Measurements from ENCODE around the gene USP24. TPM values are rescaled to one million over a fixed set of nuclear protein-coding genes. Genes with fewer than 3 reads are reported as not detected.
A peak's percentile ranks its signal among the peaks of the same experiment; 100 is the strongest.

The USP24 gene
- total RNA-seq, 2 donors from 2014 or later = 29.0 to 36.2 TPM

DNA sequence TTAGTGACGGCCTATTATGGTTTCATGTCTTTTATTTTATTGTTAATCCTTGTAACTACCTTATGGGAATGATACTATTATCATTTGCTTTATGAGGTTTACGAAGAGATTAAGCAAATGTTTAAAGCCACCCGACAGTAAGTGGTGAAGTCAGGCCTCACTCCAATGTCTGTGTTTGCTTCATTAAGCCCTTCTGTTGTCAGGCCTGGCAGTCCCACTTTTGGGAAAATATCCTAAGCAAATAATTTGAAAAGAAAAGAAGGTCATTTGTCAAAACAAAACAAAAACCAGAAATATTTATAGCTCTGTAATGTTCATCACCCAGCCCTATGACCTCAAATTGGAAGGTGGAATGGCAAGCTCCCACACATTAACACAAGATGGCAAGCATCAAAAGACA lies 40.7 kb upstream of the USP24 start:
- DNase-seq (ENCODE audit: low spot score) = no peak
- Histone ChIP-seq H3K4me3 (no peak overlapping the region), H3K9me3 (no peaks in the 10 kb centered on the region), H3K36me3 (no peaks in the 10 kb centered on the region), H3K27me3 (no peaks in the 10 kb centered on the region), H3K4me1 (no peaks in the 10 kb centered on the region), H3K27ac (no peak overlapping the region)
- TF ChIP-seq, protein P1, sequence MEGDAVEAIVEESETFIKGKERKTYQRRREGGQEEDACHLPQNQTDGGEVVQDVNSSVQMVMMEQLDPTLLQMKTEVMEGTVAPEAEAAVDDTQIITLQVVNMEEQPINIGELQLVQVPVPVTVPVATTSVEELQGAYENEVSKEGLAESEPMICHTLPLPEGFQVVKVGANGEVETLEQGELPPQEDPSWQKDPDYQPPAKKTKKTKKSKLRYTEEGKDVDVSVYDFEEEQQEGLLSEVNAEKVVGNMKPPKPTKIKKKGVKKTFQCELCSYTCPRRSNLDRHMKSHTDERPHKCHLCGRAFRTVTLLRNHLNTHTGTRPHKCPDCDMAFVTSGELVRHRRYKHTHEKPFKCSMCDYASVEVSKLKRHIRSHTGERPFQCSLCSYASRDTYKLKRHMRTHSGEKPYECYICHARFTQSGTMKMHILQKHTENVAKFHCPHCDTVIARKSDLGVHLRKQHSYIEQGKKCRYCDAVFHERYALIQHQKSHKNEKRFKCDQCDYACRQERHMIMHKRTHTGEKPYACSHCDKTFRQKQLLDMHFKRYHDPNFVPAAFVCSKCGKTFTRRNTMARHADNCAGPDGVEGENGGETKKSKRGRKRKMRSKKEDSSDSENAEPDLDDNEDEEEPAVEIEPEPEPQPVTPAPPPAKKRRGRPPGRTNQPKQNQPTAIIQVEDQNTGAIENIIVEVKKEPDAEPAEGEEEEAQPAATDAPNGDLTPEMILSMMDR (IDR thresholded peaks at IDR 0.05) = no peak

DNA sequence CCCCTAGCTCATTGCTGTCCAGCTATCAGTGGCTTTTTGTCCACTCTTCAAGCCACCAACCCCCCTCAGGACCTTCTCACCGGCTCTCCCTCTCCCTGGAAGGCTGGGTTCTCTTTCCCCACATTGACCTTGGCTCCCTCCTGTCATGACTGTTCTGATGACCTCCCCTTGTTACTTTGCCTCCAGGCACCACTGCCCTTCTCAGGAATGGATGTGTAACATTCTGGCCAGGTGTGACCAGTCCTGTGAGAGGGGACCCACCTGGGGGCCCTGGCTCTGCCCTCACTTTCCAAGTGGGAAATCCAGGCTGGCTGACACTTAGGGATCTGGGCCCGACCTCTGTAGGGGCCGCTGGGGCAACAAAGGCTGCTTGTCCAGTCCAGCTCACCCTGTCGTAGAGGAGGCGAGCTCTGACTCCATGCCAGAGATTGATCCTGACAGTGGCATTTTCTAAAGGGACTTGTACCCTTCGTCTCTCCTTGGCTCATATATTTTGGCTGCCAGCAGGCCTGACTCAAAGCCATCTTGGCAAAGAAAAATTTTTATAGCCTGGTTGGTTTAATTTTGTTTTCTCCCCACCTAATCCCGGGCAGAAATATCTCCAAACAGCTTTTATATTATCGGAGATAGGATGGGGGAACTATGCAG lies 37.9 kb upstream of the USP24 start:
- H3K27me3 ChIP-seq = no peaks in the 10 kb centered on the region
- no peaks in the 10 kb centered on the region for H3K9me3 ChIP-seq
- no peak for DNase-seq (ENCODE audit: low spot score)
- no peaks in the 10 kb centered on the region for H3K4me1 ChIP-seq
- no peak overlapping the region for H3K4me3 ChIP-seq
- H3K36me3 ChIP-seq = no peaks in the 10 kb centered on the region
- H3K27ac ChIP-seq = peak overlapping the region; percentile 9 to 63
- TF ChIP-seq, protein P1 (IDR thresholded peaks at IDR 0.05) = no peak

DNA sequence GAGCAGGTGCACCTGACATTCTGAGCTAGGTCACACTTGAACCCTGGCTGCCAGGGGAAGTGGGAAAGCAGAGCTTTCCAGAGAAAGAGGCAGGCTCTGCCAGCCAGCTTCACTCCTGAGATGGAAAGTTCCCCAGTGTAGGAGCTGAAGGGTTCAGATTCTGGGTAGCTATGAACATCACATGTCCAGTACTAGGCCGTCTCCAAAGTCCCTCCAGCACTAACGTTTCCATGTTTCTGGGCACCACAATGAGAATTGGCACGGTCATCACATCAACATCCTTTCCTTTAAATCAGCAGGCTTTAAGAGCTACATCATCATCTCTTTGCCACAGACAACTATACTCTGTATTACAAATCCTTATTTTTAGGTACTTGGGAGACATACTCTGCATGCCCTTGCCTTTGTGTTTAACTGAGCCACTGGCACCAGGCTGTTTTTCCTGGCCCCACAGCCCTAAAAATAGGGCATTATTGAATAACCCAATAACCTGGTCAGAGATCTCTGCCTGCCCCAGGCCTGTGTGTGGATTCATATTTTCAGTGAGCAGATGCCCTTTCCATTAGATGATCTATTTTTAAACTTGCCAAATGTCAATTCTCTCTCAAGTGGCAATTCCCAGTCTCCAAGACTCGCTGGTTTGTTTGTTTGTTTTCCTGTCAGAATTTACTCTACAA lies 35.4 kb upstream of the USP24 start:
- DNase-seq (ENCODE audit: low spot score) = no peak
- no peaks in the 10 kb centered on the region for H3K27me3 ChIP-seq
- H3K36me3 ChIP-seq = no peaks in the 10 kb centered on the region
- no peaks in the 10 kb centered on the region for H3K9me3 ChIP-seq
- H3K4me1 ChIP-seq = no peaks in the 10 kb centered on the region
- peak overlapping the region; percentile 32 to 78 for H3K27ac ChIP-seq
- TF ChIP-seq, protein P1 (IDR thresholded peaks at IDR 0.05) = no peak
- H3K4me3 ChIP-seq = no peak overlapping the region

DNA sequence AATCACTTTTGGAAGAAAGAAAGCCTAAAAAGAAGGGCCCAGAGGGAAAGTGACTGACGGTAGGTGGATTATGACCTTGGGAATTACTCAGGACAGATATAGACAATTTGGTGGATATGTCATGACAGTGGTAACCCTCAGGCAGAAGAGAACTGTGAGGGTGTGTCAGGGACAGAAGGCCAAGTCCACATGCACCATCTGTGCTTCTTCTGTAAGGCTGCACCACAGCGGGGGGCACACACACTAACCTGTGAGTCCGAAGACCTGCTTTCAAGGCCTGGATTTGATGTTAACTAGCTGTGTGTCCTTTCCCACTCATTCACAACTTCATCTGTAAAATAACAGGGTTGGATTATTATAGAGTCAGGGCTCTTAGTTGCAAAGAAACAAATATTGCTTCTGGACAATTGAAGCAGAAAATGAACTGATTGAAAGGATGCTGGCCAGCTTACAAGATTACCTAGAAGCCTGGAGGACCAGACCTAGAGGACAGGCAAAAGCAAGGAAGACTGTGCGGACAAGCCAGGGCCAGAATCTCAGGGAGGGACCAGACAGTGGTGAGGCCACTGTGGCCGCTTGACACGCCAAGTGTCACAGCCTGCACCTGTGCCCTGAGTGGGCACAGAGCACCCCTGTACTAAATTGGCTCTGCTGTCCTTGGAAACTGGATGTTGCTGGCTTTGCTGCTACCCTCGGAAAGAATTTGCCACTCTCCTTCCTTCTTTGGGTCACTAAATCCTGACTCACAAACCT lies 34.7 kb upstream of the USP24 start:
- H3K36me3 ChIP-seq = no peaks in the 10 kb centered on the region
- DNase-seq (ENCODE audit: low spot score) = no peak
- H3K27ac ChIP-seq = peak overlapping the region; percentile 32 to 78
- TF ChIP-seq, protein P1 (IDR thresholded peaks at IDR 0.05) = no peak
- H3K4me3 ChIP-seq = no peak overlapping the region
- no peaks in the 10 kb centered on the region for H3K4me1 ChIP-seq
- no peaks in the 10 kb centered on the region for H3K9me3 ChIP-seq
- no peaks in the 10 kb centered on the region for H3K27me3 ChIP-seq

DNA sequence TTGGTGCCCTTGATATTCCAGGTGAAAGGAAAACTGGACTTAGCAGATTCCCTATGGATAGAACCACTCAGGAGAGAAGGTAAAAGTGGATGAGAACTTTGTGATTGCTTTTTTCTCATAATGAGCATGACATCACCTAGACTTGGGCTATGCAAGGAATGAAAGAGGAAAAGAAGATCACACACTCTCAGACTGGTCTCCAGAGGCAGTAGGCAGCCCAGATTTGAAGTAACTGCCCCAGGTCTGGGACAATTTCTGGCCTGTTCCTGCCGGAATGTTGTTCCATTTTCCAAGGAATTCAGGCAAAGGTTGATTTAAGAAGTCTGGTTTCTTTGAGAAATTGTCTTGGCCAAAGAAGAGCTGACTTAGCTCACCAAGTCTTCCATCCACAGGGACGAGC lies 31.7 kb upstream of the USP24 start:
- no peak for DNase-seq (ENCODE audit: low spot score)
- Histone ChIP-seq H3K36me3 (no peaks in the 10 kb centered on the region), H3K27me3 (no peaks in the 10 kb centered on the region), H3K4me3 (no peak overlapping the region), H3K27ac (no peak overlapping the region), H3K9me3 (no peaks in the 10 kb centered on the region), H3K4me1 (peaks cover 0 to 9% of the 10 kb centered on the region in 2 donors)
- TF ChIP-seq, protein P1 (IDR thresholded peaks at IDR 0.05) = no peak

All from right atrium auricular region (tissue), 2 donors.